WTC11 (cell line): ENCODE measurements around the gene MAGI2. TPM values are rescaled to one million over a fixed set of nuclear protein-coding genes. Genes with fewer than 3 reads are reported as not detected.

Experiments
- ATAC-seq: fragments of 200-7000 bp; cut with Tn5 transposase; 2 replicates; pipeline ENCODE4 v1.10.0; 2021; ENCODE audit warnings: mild to moderate bottlenecking, moderate library complexity
- CTCF ChIA-PET: fragments of 300-600 bp; sonication (Branson Sonifier 250); formaldehyde crosslinking; loops from one replicate; lab custom pipeline; 2021; ENCODE audit warnings: antibody characterized with exemption; lab: Charles Lee
- POLR2A ChIA-PET: fragments of 350-600 bp; sonication (Branson Sonifier 250); formaldehyde crosslinking; loops from one replicate; lab custom pipeline; 2021; ENCODE audit warnings: antibody characterized with exemption; lab: Charles Lee
- DNase-seq: peaks from one replicate; pipeline ENCODE4 v3.0.0; 2021; ENCODE audit warnings: low spot score
- H3K27ac Mint-ChIP-seq: 2 replicates; pipeline ENCODE4 v1.8.0; 2021; ENCODE audit warnings: mixed read lengths
- H3K27me3 Mint-ChIP-seq: 2 replicates; pipeline ENCODE4 v1.8.0; 2021; ENCODE audit warnings: low read depth, mild to moderate bottlenecking, moderate library complexity, mixed read lengths
- H3K36me3 Mint-ChIP-seq: 2 replicates; pipeline ENCODE4 v1.8.0; 2021; ENCODE audit warnings: mixed read lengths
- H3K4me1 Mint-ChIP-seq: 2 replicates; pipeline ENCODE4 v1.8.0; 2022; ENCODE audit warnings: mixed read lengths
- H3K4me3 Mint-ChIP-seq: 2 replicates; pipeline ENCODE4 v1.8.0; 2021; ENCODE audit warnings: mild to moderate bottlenecking, moderate library complexity, mixed read lengths
- H3K9me3 Mint-ChIP-seq: 2 replicates; pipeline ENCODE4 v1.8.0; 2021; ENCODE audit warnings: mixed read lengths
- FOXK1 ChIP-seq: sonication (generic); formaldehyde crosslinking; IDR thresholded peaks from 2 replicates; pipeline ENCODE4 v1.8.0; 2022; ENCODE audit warnings: mild to moderate bottlenecking, moderate library complexity, missing genetic modification reagents
- FOXP4 ChIP-seq: sonication (generic); formaldehyde crosslinking; IDR thresholded peaks from 2 replicates; pipeline ENCODE4 v1.8.0; 2022; ENCODE audit warnings: mild to moderate bottlenecking, missing genetic modification reagents
- IRF2 ChIP-seq: sonication (generic); formaldehyde crosslinking; IDR thresholded peaks from 2 replicates; pipeline ENCODE4 v1.8.0; 2022; ENCODE audit warnings: low read depth, missing genetic modification reagents, borderline replicate concordance
- JUN ChIP-seq: sonication (generic); formaldehyde crosslinking; IDR thresholded peaks from 2 replicates; pipeline ENCODE4 v1.8.0; 2023; ENCODE audit warnings: mild to moderate bottlenecking, missing genetic modification reagents
- SMAD3 ChIP-seq: sonication (generic); formaldehyde crosslinking; IDR thresholded peaks from 2 replicates; pipeline ENCODE4 v1.8.0; 2022; ENCODE audit warnings: missing genetic modification reagents, mild to moderate bottlenecking, borderline replicate concordance
- SMAD4 ChIP-seq: sonication (generic); formaldehyde crosslinking; IDR thresholded peaks from 2 replicates; pipeline ENCODE4 v1.8.0; 2022; ENCODE audit warnings: mild to moderate bottlenecking, missing genetic modification reagents
- SP1 ChIP-seq: sonication (generic); formaldehyde crosslinking; conservative IDR thresholded peaks from 2 replicates; pipeline ENCODE4 v1.8.1; 2022; ENCODE audit warnings: missing genetic modification reagents
- ZNF423 ChIP-seq: fragments of 250-450 bp; sonication (Bioruptor Pico); IDR thresholded peaks from 2 replicates; pipeline ENCODE4 v2.1.2; 2022; ENCODE audit warnings: mild to moderate bottlenecking, moderate library complexity
- total RNA-seq: library from RNA; stranded (reverse); gene quantifications from 3 replicates; pipeline ENCODE4 v1.2.3, GENCODE V29; 2021
- TF ChIP-seq, protein P1 (sequence below): sonication (generic); formaldehyde crosslinking; IDR thresholded peaks from 2 replicates; pipeline ENCODE4 v1.8.1; 2023; ENCODE audit warnings: mild to moderate bottlenecking, missing genetic modification reagents, moderate library complexity
- TF ChIP-seq, protein P2 (sequence below): fragments of 250-450 bp; sonication (Bioruptor Pico); IDR thresholded peaks from 2 replicates; pipeline ENCODE4 v1.9.0; 2021; ENCODE audit warnings: mild to moderate bottlenecking, borderline replicate concordance
- TF ChIP-seq, protein P3 (sequence below): sonication (generic); formaldehyde crosslinking; IDR thresholded peaks from 2 replicates; pipeline ENCODE4 v1.8.1; 2022; ENCODE audit warnings: mild to moderate bottlenecking, missing genetic modification reagents, moderate library complexity, borderline replicate concordance

MAGI2 gene
- total RNA-seq, 1 experiment from 2014 or later = 26.6 TPM

- TF ChIP-seq, protein P1, sequence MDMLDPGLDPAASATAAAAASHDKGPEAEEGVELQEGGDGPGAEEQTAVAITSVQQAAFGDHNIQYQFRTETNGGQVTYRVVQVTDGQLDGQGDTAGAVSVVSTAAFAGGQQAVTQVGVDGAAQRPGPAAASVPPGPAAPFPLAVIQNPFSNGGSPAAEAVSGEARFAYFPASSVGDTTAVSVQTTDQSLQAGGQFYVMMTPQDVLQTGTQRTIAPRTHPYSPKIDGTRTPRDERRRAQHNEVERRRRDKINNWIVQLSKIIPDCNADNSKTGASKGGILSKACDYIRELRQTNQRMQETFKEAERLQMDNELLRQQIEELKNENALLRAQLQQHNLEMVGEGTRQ (CRISPR knock-in tag) = no peak
- TF ChIP-seq JUN (CRISPR knock-in tag) (no peak), SP1 (CRISPR knock-in tag) (no peak), SMAD4 (CRISPR knock-in tag) (no peak), FOXK1 (CRISPR knock-in tag) (no peak), SMAD3 (CRISPR knock-in tag) (no peak)
- TF ChIP-seq, protein P2, sequence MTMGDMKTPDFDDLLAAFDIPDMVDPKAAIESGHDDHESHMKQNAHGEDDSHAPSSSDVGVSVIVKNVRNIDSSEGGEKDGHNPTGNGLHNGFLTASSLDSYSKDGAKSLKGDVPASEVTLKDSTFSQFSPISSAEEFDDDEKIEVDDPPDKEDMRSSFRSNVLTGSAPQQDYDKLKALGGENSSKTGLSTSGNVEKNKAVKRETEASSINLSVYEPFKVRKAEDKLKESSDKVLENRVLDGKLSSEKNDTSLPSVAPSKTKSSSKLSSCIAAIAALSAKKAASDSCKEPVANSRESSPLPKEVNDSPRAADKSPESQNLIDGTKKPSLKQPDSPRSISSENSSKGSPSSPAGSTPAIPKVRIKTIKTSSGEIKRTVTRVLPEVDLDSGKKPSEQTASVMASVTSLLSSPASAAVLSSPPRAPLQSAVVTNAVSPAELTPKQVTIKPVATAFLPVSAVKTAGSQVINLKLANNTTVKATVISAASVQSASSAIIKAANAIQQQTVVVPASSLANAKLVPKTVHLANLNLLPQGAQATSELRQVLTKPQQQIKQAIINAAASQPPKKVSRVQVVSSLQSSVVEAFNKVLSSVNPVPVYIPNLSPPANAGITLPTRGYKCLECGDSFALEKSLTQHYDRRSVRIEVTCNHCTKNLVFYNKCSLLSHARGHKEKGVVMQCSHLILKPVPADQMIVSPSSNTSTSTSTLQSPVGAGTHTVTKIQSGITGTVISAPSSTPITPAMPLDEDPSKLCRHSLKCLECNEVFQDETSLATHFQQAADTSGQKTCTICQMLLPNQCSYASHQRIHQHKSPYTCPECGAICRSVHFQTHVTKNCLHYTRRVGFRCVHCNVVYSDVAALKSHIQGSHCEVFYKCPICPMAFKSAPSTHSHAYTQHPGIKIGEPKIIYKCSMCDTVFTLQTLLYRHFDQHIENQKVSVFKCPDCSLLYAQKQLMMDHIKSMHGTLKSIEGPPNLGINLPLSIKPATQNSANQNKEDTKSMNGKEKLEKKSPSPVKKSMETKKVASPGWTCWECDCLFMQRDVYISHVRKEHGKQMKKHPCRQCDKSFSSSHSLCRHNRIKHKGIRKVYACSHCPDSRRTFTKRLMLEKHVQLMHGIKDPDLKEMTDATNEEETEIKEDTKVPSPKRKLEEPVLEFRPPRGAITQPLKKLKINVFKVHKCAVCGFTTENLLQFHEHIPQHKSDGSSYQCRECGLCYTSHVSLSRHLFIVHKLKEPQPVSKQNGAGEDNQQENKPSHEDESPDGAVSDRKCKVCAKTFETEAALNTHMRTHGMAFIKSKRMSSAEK = no peak
Observed at GRCh38 chr7:78184299-78184698, 1269.2 kb downstream of the MAGI2 start (continued).

- Mint-ChIP-seq H3K4me1 (peaks cover 15% of the 10 kb centered on the region), H3K27ac (no peak overlapping the region), H3K4me3 (no peak overlapping the region), H3K36me3 (no peaks in the 10 kb centered on the region), H3K27me3 (no peaks in the 10 kb centered on the region), H3K9me3 (no peaks in the 10 kb centered on the region)
- ATAC-seq (no peak), DNase-seq (no peak)
- TF ChIP-seq, protein P1 (CRISPR knock-in tag) = no peak
- ChIA-PET POLR2A (no interaction called here), CTCF (no interaction called here)
Observed at GRCh38 chr7:78179827-78180477, 1273.5 kb downstream of the MAGI2 start.

- H3K27ac Mint-ChIP-seq = no peak overlapping the region
- no peaks in the 10 kb centered on the region for H3K9me3 Mint-ChIP-seq
- DNase-seq (no peak), ATAC-seq (no peak)
- peaks cover 20% of the 10 kb centered on the region for H3K4me1 Mint-ChIP-seq
- POLR2A ChIA-PET = no interaction called here
- no peaks in the 10 kb centered on the region for H3K27me3 Mint-ChIP-seq
- TF ChIP-seq IRF2 (no peak), FOXP4 (no peak), ZNF423 (no peak), JUN (CRISPR knock-in tag) (no peak)
- TF ChIP-seq, protein P3, sequence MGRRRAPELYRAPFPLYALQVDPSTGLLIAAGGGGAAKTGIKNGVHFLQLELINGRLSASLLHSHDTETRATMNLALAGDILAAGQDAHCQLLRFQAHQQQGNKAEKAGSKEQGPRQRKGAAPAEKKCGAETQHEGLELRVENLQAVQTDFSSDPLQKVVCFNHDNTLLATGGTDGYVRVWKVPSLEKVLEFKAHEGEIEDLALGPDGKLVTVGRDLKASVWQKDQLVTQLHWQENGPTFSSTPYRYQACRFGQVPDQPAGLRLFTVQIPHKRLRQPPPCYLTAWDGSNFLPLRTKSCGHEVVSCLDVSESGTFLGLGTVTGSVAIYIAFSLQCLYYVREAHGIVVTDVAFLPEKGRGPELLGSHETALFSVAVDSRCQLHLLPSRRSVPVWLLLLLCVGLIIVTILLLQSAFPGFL (CRISPR knock-in tag) = no peak
- CTCF ChIA-PET = no interaction called here
- H3K4me3 Mint-ChIP-seq = no peak overlapping the region
- no peaks in the 10 kb centered on the region for H3K36me3 Mint-ChIP-seq
Observed at GRCh38 chr7:78179211-78179610, 1274.3 kb downstream of the MAGI2 start.
